SKM-1 treated with dmso at 0.1 percent for 144 hours (cell line): Measurements from ENCODE around the gene MICU1.
A peak's percentile ranks its signal among the peaks of the same experiment; 100 is the strongest.

Experiments used
- DNase-seq: peaks from one replicate; lab custom pipeline; 2025; ENCODE audit not compliant: unreplicated experiment; lab: John Stamatoyannopoulos, UW

The MICU1 gene

DNA sequence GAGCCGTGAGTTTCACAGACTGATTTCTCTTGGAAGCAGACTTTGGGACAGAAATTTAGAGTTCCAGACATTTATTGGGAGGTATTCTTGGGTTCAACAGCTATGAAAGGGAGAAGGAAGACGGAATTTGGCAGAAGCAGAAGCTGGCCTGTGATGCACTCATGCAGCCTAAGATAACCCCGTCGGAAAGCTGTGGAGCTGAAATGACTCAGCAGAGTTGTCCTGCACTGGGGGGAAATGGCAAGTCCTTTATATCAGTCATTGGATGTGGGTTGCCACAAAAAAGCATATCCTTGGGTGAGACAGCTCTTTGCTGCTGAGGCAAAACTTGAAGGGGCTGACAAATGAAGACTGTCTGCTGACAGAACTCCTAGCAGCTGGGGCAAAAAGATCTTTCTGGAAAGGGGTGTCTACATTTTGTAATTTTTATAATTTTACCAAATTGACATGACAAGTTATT lies 11.5 kb upstream of the MICU1 start:
- DNase-seq, result peak; percentile 93

DNA sequence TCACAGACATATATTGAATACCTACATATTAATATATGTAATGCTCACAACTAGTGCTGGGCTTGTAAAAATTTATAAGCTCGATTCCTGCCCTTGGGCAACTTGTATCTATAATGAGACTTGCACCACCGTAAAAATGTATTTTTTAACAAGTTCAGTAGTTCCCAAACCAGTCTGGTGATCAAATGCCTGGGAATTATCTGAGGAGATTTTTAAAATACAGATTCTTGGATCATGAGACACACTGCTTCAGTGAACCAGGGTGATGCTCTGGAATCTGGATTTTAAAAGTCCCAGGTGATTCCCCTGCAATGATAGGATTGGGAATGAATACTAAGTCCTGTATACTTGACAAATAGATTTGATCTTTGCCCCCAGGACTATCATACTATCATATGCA lies 4.3 kb upstream of the MICU1 start:
- DNase-seq, result no peak

DNA sequence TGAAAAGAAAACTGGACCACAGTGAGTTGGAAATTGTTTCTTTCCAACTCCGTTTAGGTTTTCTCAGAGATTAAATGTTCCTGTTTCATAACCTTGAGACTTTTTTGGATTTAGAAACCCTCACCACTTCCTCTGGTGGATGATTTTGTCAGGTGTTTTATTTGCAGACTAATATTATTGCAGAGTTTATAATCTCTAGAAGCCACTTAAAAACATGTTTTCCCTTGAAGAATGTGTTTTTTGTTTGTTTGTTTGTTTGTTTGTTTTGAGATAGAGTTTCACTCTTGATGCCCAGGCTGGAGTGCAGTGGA lies 520 bp upstream of the MICU1 start:
- no peak for DNase-seq

DNA sequence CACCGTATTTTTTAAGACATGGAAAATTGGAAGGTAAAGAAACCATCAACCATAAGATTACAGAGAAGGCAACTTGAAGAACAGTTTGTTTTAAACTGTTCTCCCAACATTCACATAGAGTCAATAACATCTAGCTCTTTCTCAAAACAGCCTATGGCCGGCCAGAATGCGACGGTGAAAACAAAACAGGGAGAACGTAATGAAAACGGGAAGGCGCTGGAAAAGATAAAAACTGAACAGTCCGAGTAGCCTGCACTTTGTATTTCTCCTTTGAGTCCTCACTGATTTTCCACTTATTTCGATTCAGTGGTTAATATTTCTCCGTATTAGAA lies 637 bp downstream of the MICU1 start:
- DNase-seq, result no peak

DNA sequence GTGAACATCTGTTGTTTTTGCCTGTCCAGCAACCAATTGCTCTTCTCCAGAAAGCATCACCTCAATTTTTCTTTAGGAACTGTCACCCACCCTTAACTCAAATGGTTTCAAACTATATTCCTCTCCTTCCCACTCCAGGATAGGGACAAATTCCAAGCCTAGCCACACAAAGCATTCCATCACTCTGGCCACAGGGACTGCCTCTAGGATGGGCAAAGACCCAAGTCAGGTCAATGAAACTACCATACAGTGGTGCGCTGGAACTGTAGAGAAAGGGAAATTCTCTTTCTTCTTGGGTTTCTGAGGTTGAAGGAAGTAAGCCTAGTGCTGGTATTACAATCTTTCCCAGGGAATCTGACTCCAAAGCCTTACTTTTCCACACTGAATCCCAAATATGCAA lies 3.6 kb downstream of the MICU1 start:
- no peak for DNase-seq

DNA sequence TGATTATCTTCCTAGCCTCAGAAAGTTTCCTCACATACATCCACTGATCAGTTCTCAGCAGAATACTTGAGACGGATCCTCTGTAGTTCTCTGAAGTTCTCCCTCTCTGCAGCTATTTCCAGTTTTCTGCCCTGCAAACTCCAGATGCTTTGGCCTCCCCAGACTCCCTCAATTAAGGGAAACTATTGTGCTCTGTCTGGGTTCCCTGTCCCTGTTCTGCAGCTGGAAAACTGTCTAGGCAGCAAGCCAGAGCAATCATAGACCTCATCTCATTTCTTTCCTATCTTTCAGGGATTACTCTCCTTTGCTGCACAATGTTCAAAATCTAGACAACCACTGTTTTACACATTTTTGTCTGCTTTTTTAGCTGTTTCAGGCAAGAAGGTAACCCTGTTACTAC lies 9.2 kb downstream of the MICU1 start:
- no peak for DNase-seq

DNA sequence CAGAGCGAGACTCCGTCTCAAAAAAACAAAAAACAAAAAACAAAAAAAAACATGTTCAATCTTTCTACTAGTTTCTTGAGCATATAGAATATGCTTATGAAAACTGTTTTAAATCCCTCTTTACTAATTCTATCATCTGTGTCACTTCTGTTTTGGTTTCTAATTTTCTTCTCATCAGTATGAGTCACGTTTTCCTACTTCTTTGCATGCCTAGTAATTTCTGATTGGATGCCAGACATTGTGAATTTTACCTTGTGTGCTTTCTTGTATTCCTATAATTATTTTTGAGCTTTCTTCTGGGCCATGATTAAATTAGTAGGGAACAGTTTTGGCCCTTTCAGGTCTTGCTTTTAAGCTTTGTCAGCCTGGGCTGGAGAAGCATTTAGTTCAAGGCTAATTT lies 9.9 kb downstream of the MICU1 start:
- no peak for DNase-seq

DNA sequence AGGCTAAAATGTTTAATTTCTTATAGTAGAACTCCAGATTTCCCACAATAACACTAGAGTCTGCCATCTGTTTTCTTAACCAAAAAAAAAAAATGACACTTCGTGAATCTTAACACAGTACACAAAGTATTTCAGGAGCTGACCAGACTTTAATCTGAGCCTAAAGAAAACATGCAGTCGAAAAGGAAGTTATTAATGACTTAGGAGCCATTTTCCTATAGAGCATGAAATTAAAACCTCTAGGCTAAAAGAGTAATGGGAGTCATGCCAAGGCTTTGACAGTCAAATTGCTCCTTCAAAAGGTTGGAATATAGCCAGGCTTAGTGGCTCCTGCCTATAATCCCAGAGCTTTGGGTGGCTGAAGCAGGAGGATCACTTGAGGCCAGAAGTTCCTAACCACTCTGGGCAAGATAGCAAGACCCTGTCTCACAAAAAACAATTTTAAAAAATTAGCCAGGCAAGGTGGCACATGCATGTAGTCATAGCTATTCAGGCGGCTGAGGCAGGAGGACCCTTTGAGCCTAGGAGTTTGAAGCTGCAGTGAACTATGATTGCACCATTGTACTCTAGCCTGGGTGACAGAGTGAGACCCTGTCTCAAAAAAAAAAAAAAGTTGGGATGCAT lies 13.6 kb downstream of the MICU1 start:
- no peak for DNase-seq

DNA sequence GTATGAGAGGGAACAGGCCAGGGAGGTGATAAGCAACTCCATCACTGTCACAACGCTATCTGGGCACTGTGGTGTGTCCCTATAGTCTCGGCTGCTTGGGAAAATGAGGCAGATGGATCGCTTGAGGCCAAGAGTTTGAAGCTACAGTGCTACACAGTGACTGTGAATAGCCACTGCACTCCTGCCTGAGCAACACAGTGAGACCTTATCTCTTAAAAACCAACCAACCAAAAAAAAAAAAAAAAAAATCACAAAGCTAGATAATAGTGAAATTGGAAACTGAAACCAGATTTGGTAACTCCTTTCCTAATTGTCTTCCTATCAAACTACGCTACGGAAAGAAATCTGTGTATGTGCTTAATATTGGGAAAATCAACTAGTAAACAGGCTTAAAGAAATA lies 14.1 kb downstream of the MICU1 start:
- no peak for DNase-seq

DNA sequence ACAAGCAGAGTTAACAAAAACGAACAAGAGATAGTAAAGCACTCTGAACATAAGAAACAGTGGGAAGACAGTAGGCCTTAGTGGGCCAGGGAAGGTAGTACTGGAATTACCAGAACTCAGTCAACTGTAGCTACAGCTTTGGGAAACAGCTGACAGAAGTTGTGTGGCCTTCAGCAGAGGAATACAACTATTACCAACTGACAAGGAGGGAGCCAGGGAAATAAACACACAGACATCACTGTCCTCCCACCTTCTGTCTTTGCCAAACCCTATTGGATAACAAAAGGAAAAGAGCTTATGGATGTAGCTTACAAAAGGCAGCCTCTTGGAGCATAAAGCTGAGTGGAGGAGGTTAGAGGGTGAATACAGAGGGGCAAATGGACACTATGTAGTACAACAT lies 15.4 kb downstream of the MICU1 start:
- DNase-seq, result no peak

DNA sequence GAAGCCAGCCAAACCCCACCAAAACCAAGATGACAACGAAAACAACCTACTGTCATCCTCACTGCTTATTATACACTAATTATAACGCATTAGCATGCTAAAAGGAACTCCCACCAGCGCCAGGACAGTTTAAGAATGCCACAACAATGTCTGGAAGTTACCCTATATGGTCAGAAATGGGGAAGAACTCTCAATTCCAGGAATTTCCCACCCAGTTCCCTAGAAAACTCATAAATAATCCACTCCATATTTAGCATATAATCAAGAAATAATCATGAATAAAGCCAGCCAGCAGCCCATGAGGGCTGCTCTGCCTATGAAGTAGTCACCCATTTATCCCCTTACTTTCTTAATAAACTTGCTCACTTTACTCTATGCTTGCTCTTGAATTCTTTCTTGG lies 20.8 kb downstream of the MICU1 start:
- no peak for DNase-seq

DNA sequence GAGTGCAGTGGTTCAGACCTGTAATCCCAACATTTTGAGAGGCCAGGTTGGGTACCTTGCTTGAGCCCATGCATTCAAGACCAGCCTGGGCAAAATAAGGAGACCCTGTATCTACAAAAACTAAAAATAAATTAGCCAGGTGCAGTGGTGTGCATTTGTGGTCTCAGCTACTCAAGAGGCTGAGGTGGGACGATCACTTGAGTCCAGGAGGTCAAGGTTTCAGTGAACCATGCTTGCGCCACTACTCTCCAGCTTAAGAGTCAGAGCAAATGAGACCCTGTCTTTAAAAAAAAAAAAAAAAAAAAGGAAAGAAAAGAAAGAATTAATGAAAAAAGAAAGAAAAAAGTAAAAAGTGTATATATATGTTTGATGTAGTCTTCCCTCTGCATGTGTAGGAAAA lies 24.7 kb downstream of the MICU1 start:
- DNase-seq, result no peak

DNA sequence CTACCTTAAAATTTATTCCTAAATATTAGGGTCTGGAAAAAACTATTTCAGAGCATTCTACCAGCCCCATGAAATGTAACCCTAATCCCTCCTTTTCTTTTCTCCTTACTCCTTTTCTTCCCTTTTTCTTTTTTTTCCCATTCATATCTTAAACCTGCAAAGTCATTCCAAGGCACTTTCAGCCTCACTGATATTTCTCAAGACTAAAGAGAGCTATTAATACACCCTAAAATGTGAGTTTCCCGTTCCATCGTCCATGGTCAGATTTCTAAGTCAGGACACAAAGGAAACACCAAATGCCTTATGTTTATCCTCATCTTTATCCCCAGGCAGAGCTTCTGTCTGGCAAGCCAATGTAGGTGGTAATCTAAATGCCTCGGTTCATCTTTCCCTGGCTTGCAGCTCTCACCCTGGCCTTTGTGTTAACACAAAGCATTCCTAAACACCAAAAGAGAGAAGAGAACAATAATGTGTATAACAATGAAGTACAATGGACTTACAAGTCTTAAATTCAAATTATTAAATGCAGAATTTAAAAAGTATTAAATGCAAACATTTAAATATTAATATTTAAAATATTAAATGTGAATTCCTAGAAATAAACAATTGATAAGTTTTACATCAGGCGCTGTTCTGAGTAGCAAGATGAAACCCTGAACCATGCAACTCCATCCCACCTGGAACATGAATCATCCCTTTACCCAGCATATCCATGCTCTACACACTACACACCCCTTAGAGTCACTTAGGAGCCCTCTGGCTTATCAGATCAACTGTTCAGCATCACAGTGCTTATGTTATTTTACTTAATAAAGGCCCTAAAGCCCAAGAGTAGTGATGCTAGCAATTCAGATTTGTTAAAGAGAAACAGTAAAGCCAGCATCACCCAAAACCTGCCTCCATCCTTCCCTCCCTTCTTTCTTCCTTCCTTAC lies 26.8 kb downstream of the MICU1 start:
- DNase-seq, result no peak

DNA sequence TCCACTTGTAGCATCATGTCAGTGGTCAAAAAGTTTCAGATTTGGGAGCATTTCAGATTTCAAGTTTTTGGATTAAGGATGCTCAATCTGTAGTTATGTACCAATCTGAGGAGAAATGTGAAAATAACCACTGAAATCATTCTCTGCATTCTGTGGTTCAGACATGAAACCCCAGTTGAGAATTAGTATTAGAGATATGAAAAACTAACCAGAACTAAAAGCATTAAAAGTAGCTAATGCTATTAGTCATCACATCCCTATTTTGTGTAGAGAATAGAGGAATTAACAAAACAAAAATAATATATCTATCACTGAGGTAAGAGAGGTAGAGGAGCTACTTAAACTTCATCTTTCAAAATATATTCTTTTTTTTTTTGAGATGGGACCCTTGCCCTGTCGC lies 28.0 kb downstream of the MICU1 start:
- DNase-seq, result no peak

DNA sequence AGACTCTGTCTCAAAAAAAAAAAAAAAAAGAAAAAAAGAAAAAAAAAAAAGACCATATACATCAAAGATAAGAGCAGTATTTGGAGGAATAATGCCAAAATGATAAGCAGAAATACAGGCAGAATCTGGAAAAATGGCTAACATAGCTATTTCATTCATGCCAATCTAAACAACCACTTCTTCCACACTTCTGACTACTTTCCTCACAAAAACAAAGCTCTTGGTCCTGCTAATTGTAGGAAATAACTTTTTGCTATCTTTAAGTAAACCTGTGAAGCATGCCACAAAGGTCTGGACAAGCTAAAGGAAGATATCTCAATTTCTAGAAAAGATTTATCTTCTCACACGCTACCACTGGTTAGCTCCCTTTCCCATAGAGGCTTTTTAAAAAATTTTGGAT lies 30.4 kb downstream of the MICU1 start:
- no peak for DNase-seq

DNA sequence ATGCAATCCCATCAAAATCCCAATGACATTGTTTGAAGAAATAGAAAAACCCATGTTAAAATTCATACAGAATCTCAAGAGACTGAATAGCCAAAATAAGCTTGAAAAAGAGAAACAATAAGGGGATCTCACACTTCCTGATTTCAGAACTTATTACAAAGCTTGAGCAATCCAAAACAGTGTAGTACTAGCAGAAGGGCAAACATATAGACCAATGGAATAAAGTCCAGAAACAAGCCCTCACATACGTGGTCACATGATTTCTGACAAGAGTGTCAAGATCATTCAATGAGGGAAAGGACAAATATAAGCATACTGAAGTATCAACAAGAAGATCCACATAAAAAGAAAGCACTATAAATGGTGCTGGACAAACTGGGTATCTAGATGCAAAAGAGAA lies 31.9 kb downstream of the MICU1 start:
- peak; percentile 81 for DNase-seq

DNA sequence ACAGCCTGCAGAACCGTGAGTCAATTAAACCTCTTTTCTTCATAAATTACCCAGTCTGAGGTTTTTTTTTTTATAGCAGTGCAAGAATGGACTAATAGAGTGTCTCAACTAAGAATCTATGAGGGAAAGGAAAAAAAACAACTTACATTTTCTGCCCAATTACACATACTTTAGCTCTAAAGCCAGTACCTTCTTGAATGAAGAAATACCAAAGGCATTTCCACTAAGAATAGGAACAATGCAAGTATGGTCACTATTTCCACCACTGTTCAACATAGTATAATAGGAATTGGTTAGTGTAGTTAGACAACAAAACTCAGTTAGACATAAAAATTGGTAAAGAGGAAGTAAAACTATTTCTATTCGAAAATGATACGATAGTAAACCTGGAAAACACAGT lies 37.6 kb downstream of the MICU1 start:
- DNase-seq, result no peak

DNA sequence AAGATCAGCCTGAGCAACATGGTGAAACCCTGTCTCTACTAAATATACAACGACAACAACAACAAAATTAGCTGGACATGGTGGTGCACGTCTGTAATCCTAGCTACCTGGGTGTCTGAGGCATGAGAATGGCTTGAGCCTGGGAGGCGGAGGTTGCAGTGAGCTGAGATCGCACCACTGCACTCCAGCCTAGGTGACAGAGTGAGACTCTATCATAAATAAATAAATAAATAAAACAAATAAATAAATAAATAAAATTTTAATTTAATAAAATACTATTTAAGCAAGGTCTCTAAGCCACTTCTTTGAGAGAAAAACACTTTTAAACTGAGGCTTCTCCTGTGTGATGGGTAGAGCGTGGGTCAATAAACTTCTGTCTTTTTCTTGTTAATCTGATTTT lies 38.3 kb downstream of the MICU1 start:
- no peak for DNase-seq

DNA sequence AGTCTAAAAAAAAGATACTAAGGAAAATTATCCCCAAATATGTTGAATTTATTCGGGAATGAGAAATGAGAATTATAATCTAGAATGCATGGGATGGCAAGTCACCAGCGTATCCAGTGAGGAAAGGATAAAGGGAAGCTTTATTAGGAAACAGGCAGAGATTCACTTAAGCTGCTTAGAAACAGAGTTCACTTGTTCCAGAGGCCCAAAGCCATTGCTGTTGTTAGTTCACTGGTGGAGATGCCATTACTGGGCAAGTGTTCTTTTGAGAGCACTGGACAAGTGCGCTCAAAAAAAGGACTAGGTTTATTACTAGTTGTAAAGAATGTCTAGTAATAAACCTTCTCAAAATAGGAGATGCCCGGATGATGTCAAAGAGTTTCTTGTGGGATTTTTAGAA lies 51.2 kb downstream of the MICU1 start:
- no peak for DNase-seq

DNA sequence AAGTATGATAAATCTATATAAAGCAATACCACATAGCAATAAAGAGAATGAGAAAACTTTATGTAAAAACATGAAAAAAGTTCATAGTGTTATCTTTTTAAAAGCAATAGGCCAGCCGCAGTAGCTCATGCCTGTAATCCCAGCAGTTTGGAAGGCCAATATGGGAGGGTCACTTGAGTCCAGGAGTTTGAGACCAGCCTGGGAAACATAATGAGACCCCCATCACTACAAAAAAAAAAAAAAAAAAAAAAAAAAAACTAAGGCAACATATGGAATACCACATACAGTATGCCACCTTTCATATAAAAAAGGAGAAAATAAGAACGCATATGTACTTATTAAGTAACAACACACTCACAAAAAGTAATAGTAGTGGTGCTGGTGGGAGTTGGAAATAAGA lies 52.8 kb downstream of the MICU1 start:
- DNase-seq, result no peak

DNA sequence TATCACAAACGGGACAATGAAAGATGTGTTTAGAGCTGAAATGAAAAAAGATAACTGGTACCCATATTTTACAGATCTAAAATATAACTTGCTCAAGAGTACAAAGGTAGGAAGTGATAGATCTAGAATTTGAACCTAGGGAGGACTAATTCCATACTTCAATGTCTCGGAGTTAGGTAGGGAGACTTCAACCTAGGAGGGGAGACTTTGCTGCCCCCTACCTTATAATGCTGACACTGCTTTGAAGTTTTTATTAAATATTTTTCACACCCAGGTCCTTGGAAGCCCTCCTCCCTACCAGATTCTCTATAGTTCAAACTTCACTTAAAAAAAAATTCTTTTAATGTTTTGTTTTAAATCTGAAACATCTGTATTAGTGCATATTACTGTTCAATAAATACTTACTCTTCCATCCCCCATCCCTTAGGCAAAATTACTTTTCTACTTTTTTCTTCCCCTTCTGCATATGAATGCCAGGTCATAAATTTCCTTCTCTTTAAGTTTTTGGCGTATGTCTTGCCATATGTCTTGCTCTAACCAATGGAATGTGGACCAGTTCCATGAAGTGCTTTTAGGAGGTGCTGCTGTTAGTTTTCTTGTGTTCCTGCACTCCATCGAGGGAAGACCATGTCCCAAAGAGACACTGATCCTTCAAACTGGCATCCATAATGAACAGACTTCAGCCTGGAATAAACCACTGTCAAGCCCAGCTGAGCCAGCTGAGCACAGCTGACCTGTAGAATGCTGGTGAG lies 57.8 kb downstream of the MICU1 start:
- DNase-seq, result peak; percentile 2

DNA sequence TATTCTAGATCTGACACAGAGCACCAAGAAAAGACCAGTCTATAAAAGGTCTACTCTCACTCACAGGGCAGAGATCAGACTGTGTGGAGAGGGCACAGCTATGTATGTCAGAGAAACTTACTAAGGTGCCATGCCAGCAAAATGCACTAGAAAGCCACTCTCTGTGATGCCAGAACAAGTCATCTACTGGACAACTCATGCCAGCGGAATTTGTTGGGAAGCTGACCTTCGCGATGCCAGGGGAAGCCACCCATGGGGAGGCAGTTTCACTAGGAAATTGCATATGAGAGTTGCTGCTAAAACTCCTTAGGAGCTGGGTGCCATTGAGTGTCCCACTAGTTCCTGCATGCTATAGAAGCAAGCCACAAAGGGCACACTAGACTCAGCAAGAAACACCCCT lies 58.5 kb downstream of the MICU1 start:
- no peak for DNase-seq
